Sigmoid colon (tissue), 7 donors: ENCODE results near the gene EGR1. TPM values are rescaled to one million over a fixed set of nuclear protein-coding genes. Genes with fewer than 3 reads are reported as not detected.
"Not testable (repeated sequence)": the region's sequence is repeated elsewhere in the genome, so short reads cannot be mapped to it uniquely, and the experiment has no call there.

Experiments used
- DNase-seq: peaks from one replicate; pipeline ENCODE4 v3.0.0-alpha.2; 2019
- H3K27ac ChIP-seq, 4 donors: fragments of 200-600 bp; sonication (generic); one replicate each; pipeline ENCODE4 v1.5.1; 2016 to 2019; ENCODE audit warnings: mild to moderate bottlenecking in 1 of 4
- H3K27me3 ChIP-seq, 3 donors: fragments of 200-600 bp; sonication (generic); one replicate each; pipeline ENCODE4 v1.5.1; 2019; ENCODE audit warnings: mild to moderate bottlenecking in 1 of 3
- H3K36me3 ChIP-seq, 4 donors: fragments of 200-600 bp; sonication (generic); one replicate each; pipeline ENCODE4 v1.5.1; 2016 to 2019
- H3K4me1 ChIP-seq, 4 donors: fragments of 200-600 bp; sonication (generic); one replicate each; pipeline ENCODE4 v1.5.1; 2017 to 2019
- H3K4me3 ChIP-seq, 4 donors: fragments of 200-600 bp; sonication (generic); one replicate each; pipeline ENCODE4 v1.5.1; 2017 to 2019; ENCODE audit warnings: mild to moderate bottlenecking in 2 of 4, moderate library complexity in 1 of 4
- H3K9me3 ChIP-seq, 4 donors: fragments of 200-600 bp in 3 of 4; sonication (generic) in 3 of 4; one replicate each; pipeline versions ENCODE4 v1.5.1 to v1.6.1; 2013 to 2019
- CTCF ChIP-seq, 4 experiments: fragments of 450-650 bp in 3 of 4; fragments of 200-600 bp in 1 of 4; IDR thresholded peaks; one replicate each; pipeline ENCODE4 v1.5.1; 2016 to 2019; ENCODE audit warnings: antibody characterized with exemption in 4 of 4, mild to moderate bottlenecking in 3 of 4, moderate library complexity in 2 of 4
- EP300 ChIP-seq, 4 donors: sonication (generic); formaldehyde crosslinking; IDR thresholded peaks; one replicate each; pipeline ENCODE4 v1.6.1; 2017; ENCODE audit warnings: antibody characterized with exemption in 4 of 4
- POLR2A ChIP-seq, 2 donors: fragments of 450-650 bp; IDR thresholded peaks; one replicate each; pipeline ENCODE4 v1.6.1; 2016; ENCODE audit warnings: antibody characterized with exemption in 2 of 2, mild to moderate bottlenecking in 2 of 2, moderate library complexity in 2 of 2
- POLR2AphosphoS5 ChIP-seq, 4 donors: sonication (generic); formaldehyde crosslinking; IDR thresholded peaks; one replicate each; pipeline ENCODE4 v1.6.1; 2017; ENCODE audit warnings: antibody characterized with exemption in 4 of 4
- WGBS, 2 donors: extraction: QIAGEN DNeasy Blood & Tissue Kit; methylation state at CpG; one replicate each; pipeline ENCODE4 v1.1.7; 2013; 5-methylcytosine and 5-hydroxymethylcytosine counted together
- intact Hi-C: fragments of 100-400 bp; cut with DNase I; formaldehyde crosslinking; loops from one replicate; pipeline ENCODE4 v1.15.1; 2023
- polyA plus RNA-seq, 3 donors: library from polyadenylated mRNA; stranded (reverse); fragments of 200-250 nt; gene quantifications; one replicate each; pipeline ENCODE4 v1.2.3, GENCODE V29; 2013
- total RNA-seq, 4 donors: library from RNA; depleted of rRNA; stranded (reverse); fragments of >200 nt; gene quantifications; one replicate each; pipeline ENCODE4 v1.1.0, GENCODE V29; 2016
- donor health status: healthy with polysubstance abuse.
- donor health status: Bipolar disorder and iron deficiency.
- donor health status: healthy.

The EGR1 gene
- total and polyA plus RNA-seq, 7 donors, result 17.6 to 146 (median 69.1) TPM

GRCh38 chr5:138469540-138470321 is 4.5 kb downstream of the EGR1 start:
- Histone ChIP-seq H3K4me3 (no peak overlapping the region), H3K4me1 (peaks cover 0 to 26% (median 17%) of the 10 kb centered on the region in 4 donors), H3K27me3 (no peaks in the 10 kb centered on the region), H3K27ac (peak overlapping the region in 1 of 4 donors; percentile 23), H3K36me3 (no peaks in the 10 kb centered on the region), H3K9me3 (no peaks in the 10 kb centered on the region)
- DNase-seq, result peak; percentile 86
- 79 to 81% methylated on average over 8 of the region's 8 CpGs for WGBS, 2 donors
- no peak for TF ChIP-seq CTCF (IDR thresholded peaks at IDR 0.05)
- TF ChIP-seq EP300 (IDR thresholded peaks at IDR 0.05), result no peak
- TF ChIP-seq POLR2A (IDR thresholded peaks at IDR 0.05), result no peak
- peak in 2 of 4 donors; percentile 32 to 41 for TF ChIP-seq POLR2AphosphoS5 (IDR thresholded peaks at IDR 0.05)
- intact Hi-C loops, result no loop called here

GRCh38 chr5:138470322-138471051 is 5.2 kb downstream of the EGR1 start:
- no peak for DNase-seq
- H3K27ac ChIP-seq, result no peak overlapping the region
- intact Hi-C loops, result no loop called here
- H3K9me3 ChIP-seq, result no peaks in the 10 kb centered on the region
- 88 to 90% methylated on average over 3 of the region's 3 CpGs for WGBS, 2 donors
- no peaks in the 10 kb centered on the region for H3K27me3 ChIP-seq
- H3K4me3 ChIP-seq, result no peak overlapping the region
- TF ChIP-seq POLR2AphosphoS5 (IDR thresholded peaks at IDR 0.05) (no peak), CTCF (IDR thresholded peaks at IDR 0.05) (no peak), POLR2A (IDR thresholded peaks at IDR 0.05) (no peak), EP300 (IDR thresholded peaks at IDR 0.05) (no peak)
- H3K36me3 ChIP-seq, result no peaks in the 10 kb centered on the region
- peaks cover 0 to 25% (median 17%) of the 10 kb centered on the region in 4 donors for H3K4me1 ChIP-seq

GRCh38 chr5:138471052-138471361 is 5.7 kb downstream of the EGR1 start:
- TF ChIP-seq POLR2A (IDR thresholded peaks at IDR 0.05) (no peak), EP300 (IDR thresholded peaks at IDR 0.05) (no peak), POLR2AphosphoS5 (IDR thresholded peaks at IDR 0.05) (no peak), CTCF (IDR thresholded peaks at IDR 0.05) (no peak)
- H3K27ac ChIP-seq, result no peak overlapping the region
- H3K9me3 ChIP-seq, result no peaks in the 10 kb centered on the region
- 93 to 95% methylated on average over 2 of the region's 2 CpGs for WGBS, 2 donors
- H3K27me3 ChIP-seq, result no peaks in the 10 kb centered on the region
- no peak for DNase-seq
- H3K4me1 ChIP-seq, result peaks cover 0 to 20% (median 15%) of the 10 kb centered on the region in 4 donors
- no peaks in the 10 kb centered on the region for H3K36me3 ChIP-seq
- no peak overlapping the region for H3K4me3 ChIP-seq
- intact Hi-C loops, result no loop called here

- intact Hi-C loops, result no loop called here
- DNase-seq, result no peak
- peaks cover 0 to 8% (median 3%) of the 10 kb centered on the region in 4 donors for H3K4me1 ChIP-seq
- no peaks in the 10 kb centered on the region for H3K9me3 ChIP-seq
- no peaks in the 10 kb centered on the region for H3K27me3 ChIP-seq
- 31 to 51% methylated on average over 6 of the region's 6 CpGs for WGBS, 2 donors
- H3K36me3 ChIP-seq, result no peaks in the 10 kb centered on the region
- H3K27ac ChIP-seq, result no peak overlapping the region
- TF ChIP-seq POLR2AphosphoS5 (IDR thresholded peaks at IDR 0.05) (peak in 1 of 4 donors; percentile 16), CTCF (IDR thresholded peaks at IDR 0.05) (no peak)
- no peak overlapping the region for H3K4me3 ChIP-seq
These were observed 7.1 kb downstream of the EGR1 start for GRCh38 chr5:138472353-138472752.

GRCh38 chr5:138473151-138473550 is 7.9 kb downstream of the EGR1 start:
- H3K4me3 ChIP-seq, H3K27ac ChIP-seq, H3K27me3 ChIP-seq, intact Hi-C loops, DNase-seq, H3K4me1 ChIP-seq, H3K9me3 ChIP-seq, H3K36me3 ChIP-seq: not testable (repeated sequence)
- WGBS, 2 donors, result 90 to 95% methylated on average over 5 of the region's 5 CpGs
